ENCODE results near the gene POFUT2.

POFUT2 gene

DNA sequence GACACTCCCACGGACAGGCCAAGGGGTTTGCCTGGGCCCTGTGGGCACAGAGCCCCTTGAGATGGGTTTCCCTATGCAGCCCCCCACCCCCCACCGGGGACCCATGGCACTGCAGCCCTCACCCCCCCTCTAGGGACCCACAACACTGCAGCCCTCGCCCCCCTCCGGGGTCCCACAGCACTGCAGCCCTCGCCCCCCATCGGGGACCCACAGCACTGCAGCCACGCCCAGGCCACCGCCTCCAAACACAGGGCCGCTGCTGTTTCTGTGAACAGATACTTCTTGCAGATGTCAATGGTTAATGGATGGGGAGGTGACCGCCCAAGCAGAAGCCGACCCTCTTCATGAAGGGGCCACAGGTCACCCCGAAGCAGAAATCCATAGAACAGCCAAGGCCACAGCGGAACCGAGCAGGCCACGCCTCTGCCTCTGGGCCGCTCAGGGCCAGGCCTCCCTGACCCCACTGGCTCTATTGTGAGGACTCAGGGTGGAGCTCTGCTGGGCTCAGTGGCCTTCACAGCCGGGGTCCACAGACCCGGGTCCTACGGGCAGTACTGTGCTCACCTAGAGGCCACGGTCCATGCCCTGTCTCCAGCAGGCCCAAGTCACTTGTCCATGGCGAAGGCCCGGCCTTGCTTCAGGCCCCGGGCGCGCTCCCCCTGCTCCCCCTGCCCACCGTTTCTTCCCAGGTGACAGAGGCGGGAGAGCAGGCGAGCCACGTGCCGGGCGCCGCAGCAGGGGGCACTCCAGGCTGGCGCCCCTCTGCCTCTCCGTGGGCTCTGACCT, 4.1 kb upstream of the POFUT2 start:
- TF ChIP-seq FOXM1 (IDR thresholded peaks at IDR 0.05; ENCODE audit: borderline replicate concordance, low read depth) (no peak), ZBTB7A (IDR thresholded peaks at IDR 0.05; ENCODE audit: low read depth) (no peak), EP300 (IDR thresholded peaks at IDR 0.05; ENCODE audit: borderline replicate concordance) (no peak), TCF12 (IDR thresholded peaks at IDR 0.05; ENCODE audit: low read depth) (no peak), TEAD4 (IDR thresholded peaks at IDR 0.05) (no peak), RAD21 (IDR thresholded peaks at IDR 0.05; ENCODE audit: low read depth) (no peak), YY1 (IDR thresholded peaks at IDR 0.05; ENCODE audit: low read depth) (no peak), CREB1 (IDR thresholded peaks at IDR 0.05; ENCODE audit: low read depth) (no peak)
- TF ChIP-seq, protein P1, sequence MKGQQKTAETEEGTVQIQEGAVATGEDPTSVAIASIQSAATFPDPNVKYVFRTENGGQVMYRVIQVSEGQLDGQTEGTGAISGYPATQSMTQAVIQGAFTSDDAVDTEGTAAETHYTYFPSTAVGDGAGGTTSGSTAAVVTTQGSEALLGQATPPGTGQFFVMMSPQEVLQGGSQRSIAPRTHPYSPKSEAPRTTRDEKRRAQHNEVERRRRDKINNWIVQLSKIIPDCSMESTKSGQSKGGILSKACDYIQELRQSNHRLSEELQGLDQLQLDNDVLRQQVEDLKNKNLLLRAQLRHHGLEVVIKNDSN (IDR thresholded peaks at IDR 0.05): no peak

DNA sequence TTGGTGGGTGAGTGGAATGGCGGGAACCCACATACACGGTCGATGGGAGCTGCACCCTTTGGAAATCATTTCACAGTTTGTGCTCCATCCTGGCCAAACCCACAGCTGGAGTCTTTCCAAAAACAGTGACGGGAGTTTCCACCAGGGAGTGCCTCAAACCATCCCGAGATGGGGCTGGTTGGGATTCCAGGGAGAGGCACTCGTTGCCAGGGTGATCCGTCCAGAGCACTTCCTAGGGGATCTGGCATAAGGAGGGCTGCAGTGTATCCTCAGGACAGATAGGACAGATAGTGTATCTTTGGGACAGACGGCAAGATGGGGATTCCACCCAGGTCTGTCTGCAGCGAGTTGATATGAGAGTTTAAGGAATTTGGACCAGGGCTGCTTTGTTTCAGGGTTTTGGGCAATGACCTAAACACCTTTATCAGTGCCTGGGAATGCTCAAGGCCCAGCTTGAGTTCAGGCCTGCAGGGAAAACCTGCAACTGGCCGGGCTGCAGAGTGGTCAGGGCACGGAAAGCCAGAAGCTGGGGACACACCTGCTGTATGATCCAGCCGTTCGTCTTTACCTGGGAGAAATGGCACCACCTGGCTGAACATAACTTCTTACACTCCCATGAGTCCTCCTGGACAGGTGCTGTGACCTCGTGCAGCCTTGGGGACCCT, 3.4 kb upstream of the POFUT2 start:
- no peak for TF ChIP-seq ZBTB7A (IDR thresholded peaks at IDR 0.05; ENCODE audit: low read depth)

DNA sequence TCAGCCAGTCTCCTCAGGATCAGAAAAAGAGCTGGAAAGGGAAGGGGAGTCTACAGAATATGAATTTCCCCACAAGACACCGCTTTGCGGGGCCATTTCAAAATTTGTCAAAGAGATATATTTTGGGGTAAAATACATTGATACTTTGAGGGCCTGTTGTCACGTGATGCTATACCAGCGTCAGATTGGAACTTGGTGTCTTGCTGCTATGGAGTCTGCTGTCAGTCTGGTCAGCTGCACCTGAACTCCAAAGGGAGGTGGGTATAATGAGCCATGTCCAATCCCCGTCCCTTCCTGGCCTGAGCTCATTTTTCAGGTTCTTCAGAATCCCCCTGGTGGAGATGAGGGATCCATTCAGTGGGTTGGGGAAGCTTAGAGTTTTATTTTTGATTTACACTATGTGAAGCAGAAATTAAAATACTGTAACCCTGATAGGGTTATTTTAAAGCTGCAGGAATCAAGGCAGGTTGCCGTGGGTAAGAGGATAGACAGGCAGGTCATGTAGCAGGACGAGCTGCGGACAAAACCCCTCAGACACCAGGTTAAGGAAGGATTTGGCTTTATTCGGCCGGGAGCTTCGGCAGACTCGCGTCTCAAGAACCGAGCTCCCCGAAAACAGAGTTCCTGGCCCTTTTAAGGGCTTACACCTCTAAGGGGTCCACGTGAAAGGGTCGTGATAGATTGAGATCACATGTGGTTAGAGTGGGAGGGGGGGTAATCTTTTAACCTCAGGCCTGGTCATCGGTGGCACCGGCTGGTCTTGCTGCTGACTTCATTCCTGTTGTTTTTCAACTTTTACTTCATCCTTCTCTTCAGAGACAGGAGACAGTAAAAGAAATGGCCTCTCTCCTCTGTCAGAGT, 2.2 kb upstream of the POFUT2 start:
- TF ChIP-seq RAD21 (IDR thresholded peaks at IDR 0.05; ENCODE audit: low read depth): 0 out of 2 replicates have a peak, but pooled peaks have one; percentile 13
- TF ChIP-seq CREB1 (IDR thresholded peaks at IDR 0.05; ENCODE audit: low read depth): no peak

DNA sequence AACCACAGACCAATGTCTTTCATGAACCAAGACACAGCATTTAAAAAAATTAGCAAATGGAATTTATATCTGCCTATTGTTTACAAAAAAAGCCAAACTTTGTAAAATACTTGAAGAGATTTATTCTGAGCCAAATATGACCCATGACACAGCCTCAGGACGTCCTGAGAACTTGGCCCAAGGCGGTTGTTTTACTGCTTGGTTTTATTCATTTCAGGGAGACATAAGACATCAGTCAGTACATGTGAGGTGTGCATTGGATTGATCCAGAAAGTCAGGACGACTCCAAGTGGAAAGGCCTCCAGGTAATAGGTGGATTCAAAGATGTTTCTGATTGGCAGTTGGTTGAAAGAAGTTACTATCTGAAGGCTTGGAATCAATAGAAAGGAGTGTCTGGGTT, 1.4 kb upstream of the POFUT2 start:
- TF ChIP-seq, protein P2, sequence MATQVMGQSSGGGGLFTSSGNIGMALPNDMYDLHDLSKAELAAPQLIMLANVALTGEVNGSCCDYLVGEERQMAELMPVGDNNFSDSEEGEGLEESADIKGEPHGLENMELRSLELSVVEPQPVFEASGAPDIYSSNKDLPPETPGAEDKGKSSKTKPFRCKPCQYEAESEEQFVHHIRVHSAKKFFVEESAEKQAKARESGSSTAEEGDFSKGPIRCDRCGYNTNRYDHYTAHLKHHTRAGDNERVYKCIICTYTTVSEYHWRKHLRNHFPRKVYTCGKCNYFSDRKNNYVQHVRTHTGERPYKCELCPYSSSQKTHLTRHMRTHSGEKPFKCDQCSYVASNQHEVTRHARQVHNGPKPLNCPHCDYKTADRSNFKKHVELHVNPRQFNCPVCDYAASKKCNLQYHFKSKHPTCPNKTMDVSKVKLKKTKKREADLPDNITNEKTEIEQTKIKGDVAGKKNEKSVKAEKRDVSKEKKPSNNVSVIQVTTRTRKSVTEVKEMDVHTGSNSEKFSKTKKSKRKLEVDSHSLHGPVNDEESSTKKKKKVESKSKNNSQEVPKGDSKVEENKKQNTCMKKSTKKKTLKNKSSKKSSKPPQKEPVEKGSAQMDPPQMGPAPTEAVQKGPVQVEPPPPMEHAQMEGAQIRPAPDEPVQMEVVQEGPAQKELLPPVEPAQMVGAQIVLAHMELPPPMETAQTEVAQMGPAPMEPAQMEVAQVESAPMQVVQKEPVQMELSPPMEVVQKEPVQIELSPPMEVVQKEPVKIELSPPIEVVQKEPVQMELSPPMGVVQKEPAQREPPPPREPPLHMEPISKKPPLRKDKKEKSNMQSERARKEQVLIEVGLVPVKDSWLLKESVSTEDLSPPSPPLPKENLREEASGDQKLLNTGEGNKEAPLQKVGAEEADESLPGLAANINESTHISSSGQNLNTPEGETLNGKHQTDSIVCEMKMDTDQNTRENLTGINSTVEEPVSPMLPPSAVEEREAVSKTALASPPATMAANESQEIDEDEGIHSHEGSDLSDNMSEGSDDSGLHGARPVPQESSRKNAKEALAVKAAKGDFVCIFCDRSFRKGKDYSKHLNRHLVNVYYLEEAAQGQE (IDR thresholded peaks at IDR 0.05; ENCODE audit: low read depth): no peak
- TF ChIP-seq TEAD4 (IDR thresholded peaks at IDR 0.05): no peak
- TF ChIP-seq, protein P3, sequence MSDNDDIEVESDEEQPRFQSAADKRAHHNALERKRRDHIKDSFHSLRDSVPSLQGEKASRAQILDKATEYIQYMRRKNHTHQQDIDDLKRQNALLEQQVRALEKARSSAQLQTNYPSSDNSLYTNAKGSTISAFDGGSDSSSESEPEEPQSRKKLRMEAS (IDR thresholded peaks at IDR 0.05): no peak
- TF ChIP-seq, protein P1 (IDR thresholded peaks at IDR 0.05): no peak

DNA sequence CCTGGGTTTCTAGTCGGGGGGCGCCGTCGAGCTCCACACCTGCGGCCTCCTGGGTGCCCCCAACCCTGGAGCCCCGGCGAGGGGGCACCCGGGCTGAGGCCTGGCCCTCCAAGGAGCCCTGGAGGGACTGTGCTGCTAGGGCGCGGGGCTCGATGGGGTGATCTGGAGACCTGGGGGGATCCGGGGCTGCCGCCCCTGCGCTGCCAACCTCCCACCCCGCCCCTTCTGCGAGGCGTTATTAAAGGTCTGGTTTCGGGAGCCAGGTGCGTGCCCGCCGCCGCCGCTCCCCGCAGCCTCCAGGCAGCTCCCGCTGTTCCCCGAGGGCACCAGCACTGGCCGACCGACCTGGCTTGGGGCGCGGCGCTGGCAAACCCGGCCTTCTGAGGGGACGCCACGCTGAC, 746 bp upstream of the POFUT2 start:
- TF ChIP-seq NFIC (IDR thresholded peaks at IDR 0.05) (no peak), RAD21 (IDR thresholded peaks at IDR 0.05; ENCODE audit: low read depth) (no peak), ZBTB7A (IDR thresholded peaks at IDR 0.05; ENCODE audit: low read depth) (no peak; the same call in 1 of the 2 replicates), TAF1 (IDR thresholded peaks at IDR 0.05; ENCODE audit: low read depth) (no peak)
- TF ChIP-seq, protein P2 (IDR thresholded peaks at IDR 0.05; ENCODE audit: low read depth): no peak

DNA sequence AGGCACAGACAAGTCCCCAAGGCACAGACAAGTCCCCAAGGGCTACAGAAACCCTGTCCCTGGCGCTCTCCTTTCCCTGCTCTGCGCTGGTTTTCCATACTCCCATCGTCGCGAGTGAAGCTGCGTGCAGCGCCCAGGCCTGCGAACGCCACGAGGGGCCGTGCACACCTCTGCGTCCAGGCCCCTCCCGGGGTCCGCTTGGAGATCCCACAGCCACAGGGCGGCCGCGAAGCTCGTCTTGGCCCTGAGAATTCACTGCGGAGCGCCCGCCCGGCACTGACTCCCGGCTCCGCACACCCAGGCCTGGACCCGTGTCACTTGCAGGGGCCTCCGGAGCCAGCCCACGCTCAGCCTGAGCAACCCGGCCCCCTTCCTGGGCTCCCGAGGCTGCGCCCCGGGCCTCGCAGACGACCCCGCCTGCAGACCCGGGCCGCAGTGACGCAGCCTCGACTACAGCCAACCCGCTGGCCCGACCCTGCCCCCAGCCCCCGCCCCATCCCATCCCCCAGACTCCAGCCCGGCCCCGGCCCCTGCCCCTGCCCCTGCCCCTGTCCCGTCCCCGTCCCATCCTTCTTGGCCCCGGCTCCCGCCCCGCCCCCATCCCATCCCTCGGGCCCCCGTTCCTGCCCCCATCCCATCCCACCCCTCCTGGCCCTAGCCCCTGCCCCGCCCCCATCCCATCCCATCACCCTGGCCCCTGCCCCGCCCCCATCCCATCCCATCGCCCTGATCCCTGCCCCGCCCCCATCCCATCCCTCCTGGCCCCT, 841 bp downstream of the POFUT2 start:
- TF ChIP-seq TAF1 (IDR thresholded peaks at IDR 0.05; ENCODE audit: low read depth): no peak
- TF ChIP-seq, protein P1 (IDR thresholded peaks at IDR 0.05): no peak

All from Ishikawa (cell line).